DND-41 (cell line): ENCODE measurements around the gene UBASH3B.

Experiments used
- EZH2 ChIP-seq: IDR thresholded peaks from 3 replicates; pipeline ENCODE4 v1.6.1; 2012; ENCODE audit warnings: borderline replicate concordance, low read depth, mild to moderate bottlenecking, moderate library complexity, low read length, inconsistent platforms; ENCODE audit not compliant: severe bottlenecking
- TF ChIP-seq, protein P1 (sequence below): IDR thresholded peaks from 2 replicates; pipeline ENCODE4 v1.5.1; 2012; ENCODE audit warnings: borderline replicate concordance, low read length, moderate library complexity, mild to moderate bottlenecking; ENCODE audit not compliant: poor library complexity, severe bottlenecking; ENCODE audit errors: extremely low read depth

DNA sequence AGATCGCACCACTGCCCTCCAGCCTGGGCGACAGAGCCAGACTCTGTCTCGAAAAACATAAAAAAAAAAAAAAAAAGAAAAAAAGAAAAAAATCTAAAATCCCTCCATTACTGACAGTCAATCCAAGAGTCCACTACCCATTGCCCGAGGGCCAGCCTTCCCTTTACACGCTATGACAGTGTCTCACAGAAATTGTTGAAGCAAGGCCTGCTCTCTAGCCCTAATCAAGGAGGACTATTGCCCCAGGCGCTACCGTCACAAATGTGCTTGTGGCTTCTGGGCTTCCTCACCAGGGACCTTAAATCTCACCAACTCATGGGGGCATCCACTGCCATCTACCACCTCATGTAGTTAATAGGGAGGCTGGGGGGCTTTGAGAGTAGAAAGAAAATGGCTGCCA is 49.9 kb downstream of the UBASH3B start:
- TF ChIP-seq, protein P1, sequence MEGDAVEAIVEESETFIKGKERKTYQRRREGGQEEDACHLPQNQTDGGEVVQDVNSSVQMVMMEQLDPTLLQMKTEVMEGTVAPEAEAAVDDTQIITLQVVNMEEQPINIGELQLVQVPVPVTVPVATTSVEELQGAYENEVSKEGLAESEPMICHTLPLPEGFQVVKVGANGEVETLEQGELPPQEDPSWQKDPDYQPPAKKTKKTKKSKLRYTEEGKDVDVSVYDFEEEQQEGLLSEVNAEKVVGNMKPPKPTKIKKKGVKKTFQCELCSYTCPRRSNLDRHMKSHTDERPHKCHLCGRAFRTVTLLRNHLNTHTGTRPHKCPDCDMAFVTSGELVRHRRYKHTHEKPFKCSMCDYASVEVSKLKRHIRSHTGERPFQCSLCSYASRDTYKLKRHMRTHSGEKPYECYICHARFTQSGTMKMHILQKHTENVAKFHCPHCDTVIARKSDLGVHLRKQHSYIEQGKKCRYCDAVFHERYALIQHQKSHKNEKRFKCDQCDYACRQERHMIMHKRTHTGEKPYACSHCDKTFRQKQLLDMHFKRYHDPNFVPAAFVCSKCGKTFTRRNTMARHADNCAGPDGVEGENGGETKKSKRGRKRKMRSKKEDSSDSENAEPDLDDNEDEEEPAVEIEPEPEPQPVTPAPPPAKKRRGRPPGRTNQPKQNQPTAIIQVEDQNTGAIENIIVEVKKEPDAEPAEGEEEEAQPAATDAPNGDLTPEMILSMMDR = no peak
- no peak for TF ChIP-seq EZH2
